ENCODE results near the gene COLEC11.
"Not testable (repeated sequence)": the region's sequence is repeated elsewhere in the genome, so short reads cannot be mapped to it uniquely, and the experiment has no call there.

Gene COLEC11

GRCh38 chr2:3651691-3652648, 57.1 kb downstream of the COLEC11 start:
- in situ Hi-C loops (cut with MboI; ENCODE audit: low sequenced_read_pairs) = no loop called here

DNA sequence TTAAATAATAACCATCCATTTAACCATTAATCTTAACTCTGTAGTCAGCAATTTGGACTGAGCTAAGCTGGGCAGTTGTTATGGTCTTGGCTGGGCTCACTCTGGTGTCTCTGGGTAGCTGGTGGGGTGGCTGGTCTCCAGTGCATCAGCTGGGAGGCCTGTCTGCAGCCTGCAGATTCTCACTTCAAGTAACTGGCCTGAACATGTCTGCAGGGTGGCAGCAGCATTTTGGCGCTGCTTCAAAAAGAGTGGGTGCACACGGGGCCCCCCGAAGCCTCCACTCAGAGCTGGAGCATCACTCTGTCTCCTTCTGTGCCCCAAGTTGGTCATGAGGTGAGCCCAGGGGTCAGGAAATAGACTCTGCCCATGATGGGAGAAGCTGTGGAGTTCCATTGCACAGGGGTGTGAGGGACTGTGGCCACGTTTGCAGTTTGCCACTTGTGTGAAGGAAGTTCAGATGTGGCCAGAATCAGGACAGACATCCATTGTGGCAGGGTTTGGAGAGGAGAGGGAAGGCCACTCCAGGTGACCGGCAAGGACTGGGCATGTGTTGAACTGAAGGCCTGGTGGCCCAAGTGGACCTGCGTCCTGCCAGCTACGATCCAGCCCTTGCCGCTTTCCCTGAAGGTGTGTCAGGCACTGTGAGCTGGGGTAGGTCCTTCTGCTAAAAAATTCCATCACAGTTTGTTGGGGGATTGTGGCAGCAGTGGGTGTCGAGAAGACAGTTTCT, 58.1 kb downstream of the COLEC11 start:
- in situ Hi-C loops (cut with MboI; ENCODE audit: low sequenced_read_pairs) = no loop called here

GRCh38 chr2:3654011-3654410, 59.1 kb downstream of the COLEC11 start:
- in situ Hi-C loops (cut with MboI; ENCODE audit: low sequenced_read_pairs) = no loop called here

DNA sequence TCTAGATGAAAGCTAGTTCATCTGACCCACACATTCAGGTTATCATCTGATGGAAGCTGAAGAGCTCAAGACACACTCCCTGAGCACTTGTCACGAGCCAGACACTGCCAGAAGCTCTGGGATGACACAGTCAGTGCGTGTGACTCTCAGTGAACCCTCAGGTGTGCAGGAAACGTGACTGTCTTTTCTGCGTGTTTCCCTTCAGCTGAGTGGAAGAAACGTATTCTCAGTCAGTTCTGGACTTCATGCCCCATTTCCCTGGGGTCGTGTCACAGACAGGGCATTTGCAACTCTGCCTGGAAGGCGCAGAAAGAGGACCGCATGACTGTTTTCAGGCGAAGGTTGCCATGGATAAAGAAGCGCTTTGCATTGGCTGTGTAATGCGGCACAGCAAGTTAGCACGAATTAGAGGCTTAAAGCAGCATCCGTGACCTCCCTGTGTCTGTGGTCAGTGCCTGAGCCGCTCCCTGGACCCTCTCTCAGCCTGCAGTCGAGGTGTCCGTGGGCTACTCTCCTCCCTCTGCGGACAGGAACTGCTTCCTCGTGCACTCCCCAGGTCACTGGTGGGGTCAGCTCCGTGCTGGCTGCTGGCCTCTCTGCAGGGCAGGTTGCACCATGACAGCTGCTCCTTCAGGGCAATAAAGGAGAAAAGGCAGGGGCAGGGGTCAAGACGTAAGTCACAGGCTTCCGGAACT, 59.8 kb downstream of the COLEC11 start:
- in situ Hi-C loops (cut with MboI; ENCODE audit: low sequenced_read_pairs) = no loop called here

- in situ Hi-C loops (cut with MboI; ENCODE audit: low sequenced_read_pairs) = no loop called here
These were observed 61.2 kb downstream of the COLEC11 start for GRCh38 chr2:3655871-3656761.

- in situ Hi-C loops (cut with MboI; ENCODE audit: low sequenced_read_pairs) = no loop called here
These were observed 62.1 kb downstream of the COLEC11 start for GRCh38 chr2:3656762-3657721.

DNA sequence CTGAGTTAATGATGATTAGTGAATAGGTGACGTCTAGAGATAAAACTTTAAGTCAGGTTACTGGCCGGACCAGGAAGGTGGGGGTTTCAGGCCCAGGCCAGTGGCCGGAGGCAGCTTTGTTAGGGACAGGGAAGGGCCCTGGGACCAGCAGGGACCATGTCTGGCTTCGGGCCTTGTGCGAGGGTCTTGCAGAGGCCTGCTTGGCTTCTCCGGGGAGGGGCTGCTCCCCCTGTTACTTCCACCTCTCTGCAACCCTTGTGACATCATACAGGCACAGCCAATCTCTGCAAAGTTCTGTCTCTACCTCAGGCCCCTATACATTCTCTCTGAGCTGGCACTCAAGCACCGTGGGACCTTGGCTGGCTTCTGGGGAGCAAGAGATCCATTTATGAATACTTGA, 63.0 kb downstream of the COLEC11 start, which contains the start of gene ALLC:
TSS of gene ALLC (plus strand) at position 320 of the 400 bp plus-strand sequence. CDS start 12,958 bp downstream, outside the sequence.
- in situ Hi-C loops (cut with MboI; ENCODE audit: low sequenced_read_pairs) = no loop called here

GRCh38 chr2:3659447-3660432, 64.8 kb downstream of the COLEC11 start:
- in situ Hi-C loops (cut with MboI; ENCODE audit: low sequenced_read_pairs) = no loop called here

DNA sequence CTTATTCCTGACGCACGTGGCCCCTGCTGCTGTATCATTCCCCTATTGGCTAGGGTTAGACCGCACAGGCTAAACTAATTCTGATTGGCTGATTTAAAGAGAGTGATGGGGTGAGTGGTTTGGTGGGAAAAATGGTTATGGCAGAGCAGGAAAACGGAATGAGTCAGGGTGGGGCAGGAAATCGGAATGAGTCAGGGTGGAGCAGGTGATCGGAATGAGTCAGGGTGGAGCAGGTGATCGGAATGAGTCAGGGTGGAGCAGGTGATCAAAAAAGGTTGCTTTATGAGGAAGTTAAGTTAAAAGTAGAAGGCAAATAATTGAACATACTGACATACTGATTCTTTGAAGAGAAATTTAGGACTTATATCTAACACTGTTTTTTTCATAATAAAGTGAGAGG, 65.7 kb downstream of the COLEC11 start:
- in situ Hi-C loops (cut with MboI; ENCODE audit: low sequenced_read_pairs) = not testable (repeated sequence)

- in situ Hi-C loops (cut with MboI; ENCODE audit: low sequenced_read_pairs) = no loop called here
These were observed 66.3 kb downstream of the COLEC11 start for GRCh38 chr2:3661149-3661660.

- in situ Hi-C loops (cut with MboI; ENCODE audit: low sequenced_read_pairs) = no loop called here
These were observed 67.3 kb downstream of the COLEC11 start for GRCh38 chr2:3662239-3662638.

- in situ Hi-C loops (cut with MboI; ENCODE audit: low sequenced_read_pairs) = no loop called here
These were observed 69.2 kb downstream of the COLEC11 start for GRCh38 chr2:3664118-3664517.

- in situ Hi-C loops (cut with MboI; ENCODE audit: low sequenced_read_pairs) = no loop called here
These were observed 70.0 kb downstream of the COLEC11 start for GRCh38 chr2:3664925-3665324.

DNA sequence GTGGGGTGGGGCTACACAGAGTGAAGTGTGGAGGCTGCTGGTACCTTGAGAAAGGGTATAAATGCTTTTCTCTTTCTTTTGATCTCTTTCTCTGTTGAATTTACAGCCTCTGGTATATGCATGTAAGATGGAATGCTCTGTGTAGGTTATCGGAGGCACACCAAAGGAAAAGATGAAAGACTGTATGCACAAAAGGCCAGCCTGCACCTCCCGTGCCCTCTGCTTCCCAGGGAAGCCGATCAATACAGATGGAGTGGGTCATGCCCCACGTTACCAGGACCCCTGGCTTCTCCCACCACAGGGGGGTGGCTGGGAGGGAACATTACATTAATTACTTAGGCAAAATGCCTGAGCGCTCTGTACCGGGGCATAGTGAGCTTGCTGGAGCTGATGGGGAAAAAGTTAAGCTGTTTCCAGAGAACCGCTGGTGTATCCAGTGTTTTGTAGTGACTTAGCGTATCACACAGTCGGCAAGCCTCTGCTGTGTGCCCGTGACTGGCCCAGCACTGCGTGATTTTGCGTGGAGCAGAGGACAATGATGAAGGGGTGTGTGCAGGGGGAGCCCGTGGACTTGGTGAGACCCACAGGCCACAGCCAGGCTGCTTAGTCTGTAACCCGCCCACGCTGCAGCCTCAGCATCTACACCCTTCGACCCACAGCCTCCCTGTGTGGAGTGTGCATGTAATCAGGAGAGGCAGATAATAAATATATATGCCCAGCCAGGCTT, 71.1 kb downstream of the COLEC11 start:
- in situ Hi-C loops (cut with MboI; ENCODE audit: low sequenced_read_pairs) = no loop called here

- in situ Hi-C loops (cut with MboI; ENCODE audit: low sequenced_read_pairs) = no loop called here
These were observed 71.7 kb downstream of the COLEC11 start for GRCh38 chr2:3666613-3666975.

DNA sequence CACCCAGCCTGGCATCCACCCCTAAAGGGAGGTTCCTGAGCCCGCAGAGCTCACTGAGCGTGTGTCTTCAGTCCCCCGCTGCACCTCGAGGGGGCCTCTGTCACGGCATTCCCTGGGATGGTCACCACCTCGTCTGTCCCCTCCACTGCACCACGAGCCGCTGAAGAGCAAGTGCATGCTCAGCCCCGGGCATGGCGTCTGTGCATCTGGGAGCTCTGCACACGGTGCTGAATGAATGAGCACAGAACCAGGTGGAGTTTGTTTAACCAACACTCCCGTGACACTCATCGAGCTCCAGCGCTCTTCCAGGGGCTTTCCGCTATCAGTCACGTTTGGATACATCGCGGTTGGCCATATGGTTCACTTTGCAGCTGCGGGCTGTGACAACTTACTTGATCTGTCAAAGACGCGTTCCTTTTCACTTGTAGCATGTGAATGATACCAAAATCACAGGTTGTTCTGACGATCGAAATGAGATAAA, 72.3 kb downstream of the COLEC11 start:
- in situ Hi-C loops (cut with MboI; ENCODE audit: low sequenced_read_pairs) = no loop called here

DNA sequence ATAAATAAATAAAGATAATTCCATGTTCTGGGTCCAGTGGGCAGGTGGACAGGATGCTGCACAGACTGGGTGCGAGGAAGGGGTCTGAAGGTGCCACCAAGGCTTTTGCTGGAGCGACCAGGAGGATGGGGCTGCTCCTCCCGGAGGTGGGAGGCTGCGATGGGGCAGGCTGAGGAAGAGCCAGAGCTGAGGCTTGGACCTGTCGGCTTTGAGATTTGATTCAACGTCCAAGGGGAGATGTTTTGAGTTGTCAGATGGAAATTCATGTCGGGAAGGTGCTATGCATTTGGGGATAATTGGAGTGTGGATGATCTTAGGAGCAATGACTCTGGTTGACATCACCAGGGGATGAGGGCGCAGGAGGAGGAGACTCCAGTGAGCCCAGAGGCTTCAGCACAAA, 74.7 kb downstream of the COLEC11 start:
- in situ Hi-C loops (cut with MboI; ENCODE audit: low sequenced_read_pairs) = no loop called here
